ENCODE measurements around the gene RABGAP1L.
"Not testable (repeated sequence)": the region's sequence is repeated elsewhere in the genome, so short reads cannot be mapped to it uniquely, and the experiment has no call there.

RABGAP1L gene

GRCh38 chr1:174159252-174160108 lies at the start of gene RABGAP1L:
TSS of gene RABGAP1L (plus strand) at chr1:174159520.
- DNase-seq, result peak; percentile 95

GRCh38 chr1:174110053-174110452 lies 49.3 kb upstream of the RABGAP1L start:
- no peak for DNase-seq

- DNase-seq, result no peak
These were observed 46.7 kb upstream of the RABGAP1L start for GRCh38 chr1:174112489-174113162.

GRCh38 chr1:174114106-174114505 lies 45.2 kb upstream of the RABGAP1L start:
- no peak for DNase-seq

GRCh38 chr1:174114788-174115448 lies 44.4 kb upstream of the RABGAP1L start:
- DNase-seq, result no peak

GRCh38 chr1:174116042-174116441 lies 43.3 kb upstream of the RABGAP1L start:
- DNase-seq, result no peak

- DNase-seq, result no peak
These were observed 40.6 kb upstream of the RABGAP1L start for GRCh38 chr1:174118751-174119150.

GRCh38 chr1:174122318-174122717 lies 37.0 kb upstream of the RABGAP1L start:
- DNase-seq, result not testable (repeated sequence)

GRCh38 chr1:174123843-174124242 lies 35.5 kb upstream of the RABGAP1L start:
- no peak for DNase-seq

GRCh38 chr1:174127176-174127575 lies 32.1 kb upstream of the RABGAP1L start:
- not testable (repeated sequence) for DNase-seq

GRCh38 chr1:174131032-174131638 lies 28.2 kb upstream of the RABGAP1L start:
- no peak for DNase-seq

- DNase-seq, result no peak
These were observed 25.2 kb upstream of the RABGAP1L start for GRCh38 chr1:174134003-174134659.

GRCh38 chr1:174135211-174135610 lies 24.1 kb upstream of the RABGAP1L start:
- no peak for DNase-seq

GRCh38 chr1:174136714-174137113 lies 22.6 kb upstream of the RABGAP1L start:
- DNase-seq, result no peak

- no peak for DNase-seq
These were observed 16.5 kb upstream of the RABGAP1L start for GRCh38 chr1:174142836-174143235.

GRCh38 chr1:174143727-174144396 lies 15.5 kb upstream of the RABGAP1L start:
- not testable (repeated sequence) for DNase-seq

- not testable (repeated sequence) for DNase-seq
These were observed 14.9 kb upstream of the RABGAP1L start for GRCh38 chr1:174144397-174144783.

- no peak for DNase-seq
These were observed 10.1 kb upstream of the RABGAP1L start for GRCh38 chr1:174149216-174149615.

GRCh38 chr1:174150499-174150898 lies 8.8 kb upstream of the RABGAP1L start:
- no peak for DNase-seq

GRCh38 chr1:174152427-174152826 lies 6.9 kb upstream of the RABGAP1L start:
- DNase-seq, result no peak

GRCh38 chr1:174153085-174153824 lies 6.1 kb upstream of the RABGAP1L start:
- no peak for DNase-seq

- DNase-seq, result no peak
These were observed 5.6 kb upstream of the RABGAP1L start for GRCh38 chr1:174153825-174154107.

All from CD4-positive, alpha-beta T cell treated with Interleukin-15 for 1 hour (primary cell).